GM12801 (cell line): ENCODE data around the gene PGM5.

Source experiments
- CTCF ChIP-seq: IDR thresholded peaks from one replicate; pipeline ENCODE4 v1.5.1; 2011; ENCODE audit warnings: control low read depth; ENCODE audit not compliant: insufficient read length; ENCODE audit errors: extremely low read depth

PGM5 gene

GRCh38 chr9:68523367-68523936 is 167.0 kb downstream of the PGM5 start:
- TF ChIP-seq CTCF = no peak

- TF ChIP-seq CTCF = no peak
These were observed 174.2 kb downstream of the PGM5 start for GRCh38 chr9:68530618-68531017.

GRCh38 chr9:68532131-68532530 is 175.7 kb downstream of the PGM5 start:
- no peak for TF ChIP-seq CTCF

GRCh38 chr9:68533678-68534077 is 177.3 kb downstream of the PGM5 start:
- no peak for TF ChIP-seq CTCF

- TF ChIP-seq CTCF = no peak
These were observed 180.6 kb downstream of the PGM5 start for GRCh38 chr9:68536876-68537615.

GRCh38 chr9:68537616-68537880 is 181.1 kb downstream of the PGM5 start:
- no peak for TF ChIP-seq CTCF

- TF ChIP-seq CTCF = no peak
These were observed 181.8 kb downstream of the PGM5 start for GRCh38 chr9:68538200-68538599.
